ENCODE data around the gene BZW2. TPM values are rescaled to one million over a fixed set of nuclear protein-coding genes. Genes with fewer than 3 reads are reported as not detected.

The BZW2 gene
- total and polyA plus RNA-seq, 2 of the 13 experiments (the other 11 are each of a cell fraction or from before 2014, with no cell fraction given): 21.8 to 95.2 TPM

GRCh38 chr7:16753102-16753931 lies 107.3 kb downstream of the BZW2 start, which contains the start of gene TSPAN13 (continued):
- peak; percentile 50; the same call in 1 of the 2 replicates for TF ChIP-seq PAXIP1 (CRISPR knock-in tag; conservative IDR thresholded peaks at IDR 0.05)
- TF ChIP-seq GTF3A (CRISPR knock-in tag; conservative IDR thresholded peaks at IDR 0.05): no peak
- no peak for TF ChIP-seq SMARCC2 (IDR thresholded peaks at IDR 0.05)
- TF ChIP-seq ZNF414 (CRISPR knock-in tag; IDR thresholded peaks at IDR 0.05): 0 out of 2 replicates have a peak, but pooled peaks have one; percentile 48
- no peak for TF ChIP-seq RAD21 (CRISPR knock-in tag; IDR thresholded peaks at IDR 0.05)
- TF ChIP-seq AHDC1 (CRISPR knock-in tag; IDR thresholded peaks at IDR 0.05; ENCODE audit: borderline replicate concordance): no peak
- TF ChIP-seq HOMEZ (CRISPR knock-in tag; IDR thresholded peaks at IDR 0.05; ENCODE audit: low read depth): peak; percentile 48; the same call in 1 of the 2 replicates
- peak; percentile 28; the same call in 1 of the 2 replicates for TF ChIP-seq HOXA3 (CRISPR knock-in tag; IDR thresholded peaks at IDR 0.05)
- 0 out of 2 replicates have a peak, but pooled peaks have one; percentile 19 for TF ChIP-seq TBX2 (CRISPR knock-in tag; IDR thresholded peaks at IDR 0.05; ENCODE audit: borderline replicate concordance)
- peak; percentile 69 for TF ChIP-seq NFYC (CRISPR knock-in tag; IDR thresholded peaks at IDR 0.05)
- no peak for TF ChIP-seq ZNF883 (CRISPR knock-in tag; IDR thresholded peaks at IDR 0.05; ENCODE audit: not compliant biosample characterization)
- TF ChIP-seq SCMH1 (CRISPR knock-in tag; IDR thresholded peaks at IDR 0.05; ENCODE audit: borderline replicate concordance): no peak
- peak; percentile 26; the same call in 1 of the 2 replicates for TF ChIP-seq KLF12 (CRISPR knock-in tag; IDR thresholded peaks at IDR 0.05; ENCODE audit: borderline replicate concordance)
